Measurements from ENCODE around the gene SESTD1.

The SESTD1 gene

GRCh38 chr2:179264368-179265081 lies at the start of gene SESTD1:
Gene SESTD1, minus strand, starts transcription at chr2:179264832. Its CDS starts 72,991 bp downstream, at chr2:179191841.
- H3K9ac ChIP-seq (ENCODE audit: low read length): peak within 1 kb of the TSS; percentile 82
- H3K9me3 ChIP-seq (ENCODE audit: low read length): 0 out of 2 replicates have a peak, but pooled peaks cover 4% of the 10 kb centered on the region
- H3K4me3 ChIP-seq (ENCODE audit: low read depth, low read length, poor library complexity, severe bottlenecking): peak within 1 kb of the TSS; percentile 89
- peaks cover 20% of the 10 kb centered on the region for H3K4me1 ChIP-seq (ENCODE audit: insufficient read depth, low read length, severe bottlenecking)
- no peaks in the 10 kb centered on the region for H3K27me3 ChIP-seq (ENCODE audit: insufficient read depth, low read length)
- H3F3A ChIP-seq (ENCODE audit: insufficient read depth, low read length): no peaks in the 10 kb centered on the region
- H3K36me3 ChIP-seq (ENCODE audit: insufficient read depth, low read length): peaks cover 10% of the 10 kb centered on the region; the same call in 1 of the 2 replicates
- no peak within 1 kb of the TSS for H3K27ac ChIP-seq (ENCODE audit: low read depth, low read length, poor library complexity, severe bottlenecking)
- peak within 1 kb of the TSS; percentile 90 for H3K4me2 ChIP-seq (ENCODE audit: low read length)
- H2AFZ ChIP-seq (ENCODE audit: low read length): peak within 1 kb of the TSS; percentile 66
- TF ChIP-seq EZH2 (IDR thresholded peaks at IDR 0.05; ENCODE audit: borderline replicate concordance, low read length): no peak
- TF ChIP-seq, protein P1, sequence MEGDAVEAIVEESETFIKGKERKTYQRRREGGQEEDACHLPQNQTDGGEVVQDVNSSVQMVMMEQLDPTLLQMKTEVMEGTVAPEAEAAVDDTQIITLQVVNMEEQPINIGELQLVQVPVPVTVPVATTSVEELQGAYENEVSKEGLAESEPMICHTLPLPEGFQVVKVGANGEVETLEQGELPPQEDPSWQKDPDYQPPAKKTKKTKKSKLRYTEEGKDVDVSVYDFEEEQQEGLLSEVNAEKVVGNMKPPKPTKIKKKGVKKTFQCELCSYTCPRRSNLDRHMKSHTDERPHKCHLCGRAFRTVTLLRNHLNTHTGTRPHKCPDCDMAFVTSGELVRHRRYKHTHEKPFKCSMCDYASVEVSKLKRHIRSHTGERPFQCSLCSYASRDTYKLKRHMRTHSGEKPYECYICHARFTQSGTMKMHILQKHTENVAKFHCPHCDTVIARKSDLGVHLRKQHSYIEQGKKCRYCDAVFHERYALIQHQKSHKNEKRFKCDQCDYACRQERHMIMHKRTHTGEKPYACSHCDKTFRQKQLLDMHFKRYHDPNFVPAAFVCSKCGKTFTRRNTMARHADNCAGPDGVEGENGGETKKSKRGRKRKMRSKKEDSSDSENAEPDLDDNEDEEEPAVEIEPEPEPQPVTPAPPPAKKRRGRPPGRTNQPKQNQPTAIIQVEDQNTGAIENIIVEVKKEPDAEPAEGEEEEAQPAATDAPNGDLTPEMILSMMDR (IDR thresholded peaks at IDR 0.05; ENCODE audit: low read length): no peak
- H3K79me2 ChIP-seq (ENCODE audit: insufficient read depth, low read length): peaks cover 3% of the 10 kb centered on the region; the same call in 1 of the 2 replicates
- no peaks in the 10 kb centered on the region for H4K20me1 ChIP-seq (ENCODE audit: insufficient read depth, low read length)
- no peaks in the 10 kb centered on the region for H3K9me2 ChIP-seq (ENCODE audit: low read depth, low read length)

DNA sequence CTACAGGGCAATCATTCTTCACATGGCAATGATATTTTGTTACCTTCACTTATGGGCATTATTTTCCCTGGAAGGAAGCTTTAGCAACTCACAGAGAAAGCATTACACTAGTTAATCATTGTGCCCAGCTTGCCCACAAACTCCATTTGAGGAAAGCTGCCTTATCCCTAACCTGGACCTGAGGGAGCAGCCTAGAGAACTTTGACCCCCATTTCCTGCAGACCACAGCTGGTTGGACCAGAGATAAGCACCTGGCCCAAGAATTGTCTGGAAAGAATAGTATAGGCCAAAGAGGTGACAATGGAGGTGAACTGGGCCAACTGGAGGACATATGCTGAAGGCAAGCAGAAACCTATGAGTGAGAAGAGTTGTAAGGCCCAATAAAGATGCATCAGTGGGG lies 48.4 kb upstream of the SESTD1 start:
- H3K27me3 ChIP-seq (ENCODE audit: insufficient read depth, low read length): no peaks in the 10 kb centered on the region
- no peaks in the 10 kb centered on the region for H3K9me3 ChIP-seq (ENCODE audit: low read length)
- H3K4me3 ChIP-seq (ENCODE audit: low read depth, low read length, poor library complexity, severe bottlenecking): no peak overlapping the region
- TF ChIP-seq, protein P1 (IDR thresholded peaks at IDR 0.05; ENCODE audit: low read length): no peak
- TF ChIP-seq EZH2 (IDR thresholded peaks at IDR 0.05; ENCODE audit: borderline replicate concordance, low read length): no peak
- no peaks in the 10 kb centered on the region for H3K9me2 ChIP-seq (ENCODE audit: low read depth, low read length)
- H3F3A ChIP-seq (ENCODE audit: insufficient read depth, low read length): no peaks in the 10 kb centered on the region
- H3K27ac ChIP-seq (ENCODE audit: low read depth, low read length, poor library complexity, severe bottlenecking): no peak overlapping the region
- H3K36me3 ChIP-seq (ENCODE audit: insufficient read depth, low read length): no peaks in the 10 kb centered on the region
- no peaks in the 10 kb centered on the region for H4K20me1 ChIP-seq (ENCODE audit: insufficient read depth, low read length)
- H2AFZ ChIP-seq (ENCODE audit: low read length): no peak overlapping the region
- H3K4me2 ChIP-seq (ENCODE audit: low read length): no peak overlapping the region
- H3K9ac ChIP-seq (ENCODE audit: low read length): no peak overlapping the region
- H3K4me1 ChIP-seq (ENCODE audit: insufficient read depth, low read length, severe bottlenecking): no peaks in the 10 kb centered on the region
- H3K79me2 ChIP-seq (ENCODE audit: insufficient read depth, low read length): no peaks in the 10 kb centered on the region

DNA sequence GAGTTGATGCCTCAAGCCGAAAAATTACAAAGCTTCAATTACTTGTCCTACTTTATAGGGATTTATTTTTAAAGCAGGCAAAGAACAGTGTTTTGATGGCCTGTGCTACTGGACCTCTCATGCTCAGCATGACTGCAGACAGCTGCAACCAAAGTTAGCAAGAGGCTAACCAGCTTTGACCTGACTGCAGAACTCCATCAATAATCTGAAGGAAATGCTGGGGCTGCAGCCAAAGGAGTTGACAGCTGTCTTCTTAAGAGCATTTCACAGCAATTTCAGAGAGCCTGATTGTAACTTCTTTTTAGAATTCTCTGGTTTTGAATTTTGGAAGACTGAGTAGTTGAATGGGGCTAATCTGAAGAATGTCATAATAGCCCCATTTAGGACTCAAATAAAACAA lies 46.5 kb upstream of the SESTD1 start:
- Histone ChIP-seq H3K9me3 (ENCODE audit: low read length) (no peaks in the 10 kb centered on the region), H3K27ac (ENCODE audit: low read depth, low read length, poor library complexity, severe bottlenecking) (no peak overlapping the region), H3K79me2 (ENCODE audit: insufficient read depth, low read length) (no peaks in the 10 kb centered on the region), H4K20me1 (ENCODE audit: insufficient read depth, low read length) (no peaks in the 10 kb centered on the region), H3K36me3 (ENCODE audit: insufficient read depth, low read length) (no peaks in the 10 kb centered on the region), H3K27me3 (ENCODE audit: insufficient read depth, low read length) (no peaks in the 10 kb centered on the region), H2AFZ (ENCODE audit: low read length) (no peak overlapping the region), H3K4me3 (ENCODE audit: low read depth, low read length, poor library complexity, severe bottlenecking) (no peak overlapping the region), H3K9me2 (ENCODE audit: low read depth, low read length) (no peaks in the 10 kb centered on the region), H3K9ac (ENCODE audit: low read length) (no peak overlapping the region), H3K4me1 (ENCODE audit: insufficient read depth, low read length, severe bottlenecking) (no peaks in the 10 kb centered on the region), H3F3A (ENCODE audit: insufficient read depth, low read length) (no peaks in the 10 kb centered on the region), H3K4me2 (ENCODE audit: low read length) (no peak overlapping the region)
- no peak for TF ChIP-seq EZH2 (IDR thresholded peaks at IDR 0.05; ENCODE audit: borderline replicate concordance, low read length)
- TF ChIP-seq, protein P1 (IDR thresholded peaks at IDR 0.05; ENCODE audit: low read length): no peak

All from OCI-LY1 (cell line).